Germinal center (tissue), 1 donor: ENCODE data around the gene RMC1.
"Not testable (repeated sequence)": the region's sequence is repeated elsewhere in the genome, so short reads cannot be mapped to it uniquely, and the experiment has no call there.

Experiments used
- DNase-seq: peaks from one replicate; pipeline ENCODE4 v3.0.0; 2012; ENCODE audit warnings: mixed read lengths, low spot score

RMC1 gene

GRCh38 chr18:23563377-23564043 lies 60.2 kb downstream of the RMC1 start:
- no peak for DNase-seq

- no peak for DNase-seq
Measured at GRCh38 chr18:23565916-23566547, 62.7 kb downstream of the RMC1 start.

- no peak for DNase-seq
Measured at GRCh38 chr18:23567671-23568070, 64.4 kb downstream of the RMC1 start.

- DNase-seq, result no peak
Measured at GRCh38 chr18:23568281-23569138, 65.2 kb downstream of the RMC1 start.

- no peak for DNase-seq
Measured at GRCh38 chr18:23569299-23570063, 66.2 kb downstream of the RMC1 start.

- no peak for DNase-seq
Measured at GRCh38 chr18:23570912-23571504, 67.7 kb downstream of the RMC1 start.

GRCh38 chr18:23572012-23572411 lies 68.7 kb downstream of the RMC1 start:
- DNase-seq, result no peak

- no peak for DNase-seq
Measured at GRCh38 chr18:23572570-23572969, 69.3 kb downstream of the RMC1 start.

- DNase-seq, result no peak
Measured at GRCh38 chr18:23573020-23573419, 69.7 kb downstream of the RMC1 start.

- DNase-seq, result no peak
Measured at GRCh38 chr18:23573626-23574431, 70.5 kb downstream of the RMC1 start.

GRCh38 chr18:23574611-23575308 lies 71.4 kb downstream of the RMC1 start:
- no peak for DNase-seq

- DNase-seq, result no peak
Measured at GRCh38 chr18:23575309-23575651, 72.0 kb downstream of the RMC1 start.

- DNase-seq, result not testable (repeated sequence)
Measured at GRCh38 chr18:23577521-23577920, 74.2 kb downstream of the RMC1 start.

GRCh38 chr18:23578067-23578701 lies 74.9 kb downstream of the RMC1 start:
- no peak for DNase-seq

GRCh38 chr18:23578891-23579653 lies 75.8 kb downstream of the RMC1 start:
- no peak for DNase-seq

GRCh38 chr18:23580677-23581367 lies 77.5 kb downstream of the RMC1 start:
- DNase-seq, result no peak
